Liver (tissue), 3 donors: Measurements from ENCODE around the gene ACAT1.

Experiments used
- GABPA ChIP-seq, 2 donors: IDR thresholded peaks in 1 of 2; conservative IDR thresholded peaks in 1 of 2; 2 replicates each; pipeline ENCODE4 v1.6.1; 2016; ENCODE audit warnings: antibody characterized with exemption in 2 of 2, mild to moderate bottlenecking in 1 of 2, moderate library complexity in 1 of 2
- NR2F2 ChIP-seq: IDR thresholded peaks from 2 replicates; pipeline ENCODE4 v1.6.1; 2016; ENCODE audit warnings: antibody characterized with exemption
- RAD21 ChIP-seq, 2 donors: IDR thresholded peaks; 2 replicates each; pipeline ENCODE4 v1.6.1; 2016; ENCODE audit warnings: antibody characterized with exemption in 2 of 2, mild to moderate bottlenecking in 2 of 2
- RXRA ChIP-seq, 2 donors: IDR thresholded peaks; 2 replicates each; pipeline ENCODE4 v1.6.1; 2017 to 2018; ENCODE audit warnings: antibody characterized with exemption in 2 of 2, mild to moderate bottlenecking in 1 of 2
- SP1 ChIP-seq: IDR thresholded peaks from 2 replicates; pipeline ENCODE4 v1.6.1; 2018; ENCODE audit warnings: antibody characterized with exemption, mild to moderate bottlenecking
- TAF1 ChIP-seq: conservative IDR thresholded peaks from 2 replicates; pipeline ENCODE4 v1.6.1; 2016; ENCODE audit warnings: antibody characterized with exemption, mild to moderate bottlenecking
- YY1 ChIP-seq: IDR thresholded peaks from 2 replicates; pipeline ENCODE4 v1.6.1; 2016; ENCODE audit warnings: antibody characterized with exemption, mild to moderate bottlenecking
- TF ChIP-seq, protein P1 (sequence below): fragments of 150-350 bp; IDR thresholded peaks from 2 replicates; pipeline ENCODE4 v1.5.1; 2017; ENCODE audit warnings: improper control_type of control experiment, low read depth, low read length; ENCODE audit not compliant: missing input control
- TF ChIP-seq, protein P2 (sequence below): IDR thresholded peaks from 2 replicates; pipeline ENCODE4 v1.6.1; 2016; ENCODE audit warnings: antibody characterized with exemption
- TF ChIP-seq, protein P3 (sequence below): IDR thresholded peaks from 2 replicates; pipeline ENCODE4 v1.6.1; 2016; ENCODE audit warnings: antibody characterized with exemption
- TF ChIP-seq, protein P4 (sequence below): IDR thresholded peaks from 2 replicates; pipeline ENCODE4 v1.6.1; 2016; ENCODE audit warnings: antibody characterized with exemption, mild to moderate bottlenecking
- TF ChIP-seq, protein P5 (sequence below): IDR thresholded peaks from 2 replicates; pipeline ENCODE4 v1.6.1; 2016; ENCODE audit warnings: antibody characterized with exemption
- donor health status: healthy.
- donor health status: healthy.

- no peak for TF ChIP-seq NR2F2
- TF ChIP-seq SP1 = no peak
- TF ChIP-seq, protein P1, sequence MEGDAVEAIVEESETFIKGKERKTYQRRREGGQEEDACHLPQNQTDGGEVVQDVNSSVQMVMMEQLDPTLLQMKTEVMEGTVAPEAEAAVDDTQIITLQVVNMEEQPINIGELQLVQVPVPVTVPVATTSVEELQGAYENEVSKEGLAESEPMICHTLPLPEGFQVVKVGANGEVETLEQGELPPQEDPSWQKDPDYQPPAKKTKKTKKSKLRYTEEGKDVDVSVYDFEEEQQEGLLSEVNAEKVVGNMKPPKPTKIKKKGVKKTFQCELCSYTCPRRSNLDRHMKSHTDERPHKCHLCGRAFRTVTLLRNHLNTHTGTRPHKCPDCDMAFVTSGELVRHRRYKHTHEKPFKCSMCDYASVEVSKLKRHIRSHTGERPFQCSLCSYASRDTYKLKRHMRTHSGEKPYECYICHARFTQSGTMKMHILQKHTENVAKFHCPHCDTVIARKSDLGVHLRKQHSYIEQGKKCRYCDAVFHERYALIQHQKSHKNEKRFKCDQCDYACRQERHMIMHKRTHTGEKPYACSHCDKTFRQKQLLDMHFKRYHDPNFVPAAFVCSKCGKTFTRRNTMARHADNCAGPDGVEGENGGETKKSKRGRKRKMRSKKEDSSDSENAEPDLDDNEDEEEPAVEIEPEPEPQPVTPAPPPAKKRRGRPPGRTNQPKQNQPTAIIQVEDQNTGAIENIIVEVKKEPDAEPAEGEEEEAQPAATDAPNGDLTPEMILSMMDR = no peak
- TF ChIP-seq, protein P2, sequence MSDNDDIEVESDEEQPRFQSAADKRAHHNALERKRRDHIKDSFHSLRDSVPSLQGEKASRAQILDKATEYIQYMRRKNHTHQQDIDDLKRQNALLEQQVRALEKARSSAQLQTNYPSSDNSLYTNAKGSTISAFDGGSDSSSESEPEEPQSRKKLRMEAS = no peak
- TF ChIP-seq GABPA (IDR thresholded peaks at IDR 0.05 in 1 of 2, conservative IDR thresholded peaks at IDR 0.05 in 1 of 2) = no peak
- TF ChIP-seq RAD21 (IDR thresholded peaks at IDR 0.05) = no peak
- TF ChIP-seq TAF1 = no peak
- TF ChIP-seq, protein P3, sequence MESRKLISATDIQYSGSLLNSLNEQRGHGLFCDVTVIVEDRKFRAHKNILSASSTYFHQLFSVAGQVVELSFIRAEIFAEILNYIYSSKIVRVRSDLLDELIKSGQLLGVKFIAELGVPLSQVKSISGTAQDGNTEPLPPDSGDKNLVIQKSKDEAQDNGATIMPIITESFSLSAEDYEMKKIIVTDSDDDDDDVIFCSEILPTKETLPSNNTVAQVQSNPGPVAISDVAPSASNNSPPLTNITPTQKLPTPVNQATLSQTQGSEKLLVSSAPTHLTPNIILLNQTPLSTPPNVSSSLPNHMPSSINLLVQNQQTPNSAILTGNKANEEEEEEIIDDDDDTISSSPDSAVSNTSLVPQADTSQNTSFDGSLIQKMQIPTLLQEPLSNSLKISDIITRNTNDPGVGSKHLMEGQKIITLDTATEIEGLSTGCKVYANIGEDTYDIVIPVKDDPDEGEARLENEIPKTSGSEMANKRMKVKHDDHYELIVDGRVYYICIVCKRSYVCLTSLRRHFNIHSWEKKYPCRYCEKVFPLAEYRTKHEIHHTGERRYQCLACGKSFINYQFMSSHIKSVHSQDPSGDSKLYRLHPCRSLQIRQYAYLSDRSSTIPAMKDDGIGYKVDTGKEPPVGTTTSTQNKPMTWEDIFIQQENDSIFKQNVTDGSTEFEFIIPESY = no peak
- TF ChIP-seq RXRA (IDR thresholded peaks at IDR 0.05) = no peak
- TF ChIP-seq, protein P4, sequence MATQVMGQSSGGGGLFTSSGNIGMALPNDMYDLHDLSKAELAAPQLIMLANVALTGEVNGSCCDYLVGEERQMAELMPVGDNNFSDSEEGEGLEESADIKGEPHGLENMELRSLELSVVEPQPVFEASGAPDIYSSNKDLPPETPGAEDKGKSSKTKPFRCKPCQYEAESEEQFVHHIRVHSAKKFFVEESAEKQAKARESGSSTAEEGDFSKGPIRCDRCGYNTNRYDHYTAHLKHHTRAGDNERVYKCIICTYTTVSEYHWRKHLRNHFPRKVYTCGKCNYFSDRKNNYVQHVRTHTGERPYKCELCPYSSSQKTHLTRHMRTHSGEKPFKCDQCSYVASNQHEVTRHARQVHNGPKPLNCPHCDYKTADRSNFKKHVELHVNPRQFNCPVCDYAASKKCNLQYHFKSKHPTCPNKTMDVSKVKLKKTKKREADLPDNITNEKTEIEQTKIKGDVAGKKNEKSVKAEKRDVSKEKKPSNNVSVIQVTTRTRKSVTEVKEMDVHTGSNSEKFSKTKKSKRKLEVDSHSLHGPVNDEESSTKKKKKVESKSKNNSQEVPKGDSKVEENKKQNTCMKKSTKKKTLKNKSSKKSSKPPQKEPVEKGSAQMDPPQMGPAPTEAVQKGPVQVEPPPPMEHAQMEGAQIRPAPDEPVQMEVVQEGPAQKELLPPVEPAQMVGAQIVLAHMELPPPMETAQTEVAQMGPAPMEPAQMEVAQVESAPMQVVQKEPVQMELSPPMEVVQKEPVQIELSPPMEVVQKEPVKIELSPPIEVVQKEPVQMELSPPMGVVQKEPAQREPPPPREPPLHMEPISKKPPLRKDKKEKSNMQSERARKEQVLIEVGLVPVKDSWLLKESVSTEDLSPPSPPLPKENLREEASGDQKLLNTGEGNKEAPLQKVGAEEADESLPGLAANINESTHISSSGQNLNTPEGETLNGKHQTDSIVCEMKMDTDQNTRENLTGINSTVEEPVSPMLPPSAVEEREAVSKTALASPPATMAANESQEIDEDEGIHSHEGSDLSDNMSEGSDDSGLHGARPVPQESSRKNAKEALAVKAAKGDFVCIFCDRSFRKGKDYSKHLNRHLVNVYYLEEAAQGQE = no peak
- TF ChIP-seq YY1 = no peak
- TF ChIP-seq, protein P5, sequence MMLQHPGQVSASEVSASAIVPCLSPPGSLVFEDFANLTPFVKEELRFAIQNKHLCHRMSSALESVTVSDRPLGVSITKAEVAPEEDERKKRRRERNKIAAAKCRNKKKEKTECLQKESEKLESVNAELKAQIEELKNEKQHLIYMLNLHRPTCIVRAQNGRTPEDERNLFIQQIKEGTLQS = no peak
Observed at GRCh38 chr11:108097179-108097578, 24.2 kb upstream of the ACAT1 start.
